Ramos (cell line): ENCODE measurements around the gene SLC6A13.
"Not testable (repeated sequence)": the region's sequence is repeated elsewhere in the genome, so short reads cannot be mapped to it uniquely, and the experiment has no call there.

ENCODE experiments used
- in situ Hi-C: fragments of 300-500 bp; cut with MboI; formaldehyde crosslinking; loops from one replicate; pipeline ENCODE4 v1.14.3; 2022; ENCODE audit warnings: low sequenced_read_pairs; ENCODE audit not compliant: unreplicated experiment

Gene SLC6A13

GRCh38 chr12:262817-263216 lies at the start of gene SLC6A13:
Gene SLC6A13, minus strand, starts transcription at chr12:262836. Its CDS starts 2,784 bp downstream, at chr12:260052.
- in situ Hi-C loops = no loop called here

GRCh38 chr12:308511-308910 lies 45.9 kb upstream of the SLC6A13 start:
- in situ Hi-C loops = no loop called here

GRCh38 chr12:307406-307805 lies 44.8 kb upstream of the SLC6A13 start:
- in situ Hi-C loops = no loop called here

- in situ Hi-C loops = no loop called here
Measured at GRCh38 chr12:304805-305204, 42.2 kb upstream of the SLC6A13 start.

GRCh38 chr12:302766-303165 lies 40.1 kb upstream of the SLC6A13 start:
- in situ Hi-C loops = not testable (repeated sequence)

GRCh38 chr12:300166-300565 lies 37.5 kb upstream of the SLC6A13 start:
- in situ Hi-C loops = not testable (repeated sequence)

- in situ Hi-C loops = not testable (repeated sequence)
Measured at GRCh38 chr12:299511-299910, 36.9 kb upstream of the SLC6A13 start.

GRCh38 chr12:298059-298458 lies 35.4 kb upstream of the SLC6A13 start:
- in situ Hi-C loops = not testable (repeated sequence)

GRCh38 chr12:295132-295531 lies 32.5 kb upstream of the SLC6A13 start:
- in situ Hi-C loops = no loop called here

GRCh38 chr12:293199-293598 lies 30.6 kb upstream of the SLC6A13 start:
- in situ Hi-C loops = no loop called here

GRCh38 chr12:292186-292585 lies 29.6 kb upstream of the SLC6A13 start:
- in situ Hi-C loops = no loop called here

GRCh38 chr12:291153-291723 lies 28.6 kb upstream of the SLC6A13 start:
- in situ Hi-C loops = no loop called here

GRCh38 chr12:288687-289086 lies 26.1 kb upstream of the SLC6A13 start:
- in situ Hi-C loops = no loop called here

GRCh38 chr12:286531-287300 lies 24.1 kb upstream of the SLC6A13 start:
- in situ Hi-C loops = no loop called here

- in situ Hi-C loops = no loop called here
Measured at GRCh38 chr12:278046-278445, 15.4 kb upstream of the SLC6A13 start.

GRCh38 chr12:275812-276211 lies 13.2 kb upstream of the SLC6A13 start:
- in situ Hi-C loops = no loop called here

- in situ Hi-C loops = no loop called here
Measured at GRCh38 chr12:273382-273781, 10.7 kb upstream of the SLC6A13 start.

- in situ Hi-C loops = no loop called here
Measured at GRCh38 chr12:272942-273341, 10.3 kb upstream of the SLC6A13 start.

- in situ Hi-C loops = no loop called here
Measured at GRCh38 chr12:271161-271560, 8.5 kb upstream of the SLC6A13 start.

GRCh38 chr12:269191-269590 lies 6.6 kb upstream of the SLC6A13 start:
- in situ Hi-C loops = no loop called here

- in situ Hi-C loops = no loop called here
Measured at GRCh38 chr12:268483-268840, 5.8 kb upstream of the SLC6A13 start.
